NCI-H82 treated with DMSO at 0.1 percent for 48 hours (cell line): Measurements from ENCODE around the gene CPLANE2.
"Not testable (repeated sequence)": the region's sequence is repeated elsewhere in the genome, so short reads cannot be mapped to it uniquely, and the experiment has no call there.

Experiments used
- DNase-seq: peaks from one replicate; lab custom pipeline; 2025; ENCODE audit not compliant: unreplicated experiment; lab: John Stamatoyannopoulos, UW

The CPLANE2 gene

GRCh38 chr1:16210581-16210980, 26.4 kb downstream of the CPLANE2 start:
- DNase-seq, result no peak

DNA sequence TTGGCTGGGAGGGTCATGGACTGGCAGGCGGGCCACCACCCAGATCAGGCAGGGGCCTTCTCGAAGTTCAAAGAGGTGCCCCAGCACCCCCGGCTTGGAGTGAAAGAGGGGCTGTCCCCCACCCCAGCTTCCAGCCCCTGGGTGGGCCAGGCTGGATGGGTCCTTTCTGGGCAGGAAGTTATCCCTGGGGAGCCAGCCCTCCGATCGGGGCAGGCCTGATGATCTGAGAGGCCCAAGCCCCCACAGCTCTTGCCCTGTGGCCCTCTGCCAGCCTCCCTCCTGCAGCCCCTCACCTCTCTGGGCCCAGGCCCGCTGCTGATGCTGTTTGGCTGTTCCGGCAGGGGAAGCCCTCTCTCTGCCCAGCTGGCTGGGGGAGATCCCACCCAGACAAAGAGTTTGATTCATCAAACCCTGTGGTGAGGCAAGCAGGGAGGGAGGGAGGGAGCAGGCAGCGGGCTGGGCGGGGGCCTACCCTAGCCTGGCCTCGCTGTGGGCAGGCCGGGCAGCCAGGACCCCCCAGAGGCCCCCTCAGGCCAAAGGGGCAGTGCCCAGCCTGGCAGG, 27.1 kb downstream of the CPLANE2 start:
- no peak for DNase-seq

DNA sequence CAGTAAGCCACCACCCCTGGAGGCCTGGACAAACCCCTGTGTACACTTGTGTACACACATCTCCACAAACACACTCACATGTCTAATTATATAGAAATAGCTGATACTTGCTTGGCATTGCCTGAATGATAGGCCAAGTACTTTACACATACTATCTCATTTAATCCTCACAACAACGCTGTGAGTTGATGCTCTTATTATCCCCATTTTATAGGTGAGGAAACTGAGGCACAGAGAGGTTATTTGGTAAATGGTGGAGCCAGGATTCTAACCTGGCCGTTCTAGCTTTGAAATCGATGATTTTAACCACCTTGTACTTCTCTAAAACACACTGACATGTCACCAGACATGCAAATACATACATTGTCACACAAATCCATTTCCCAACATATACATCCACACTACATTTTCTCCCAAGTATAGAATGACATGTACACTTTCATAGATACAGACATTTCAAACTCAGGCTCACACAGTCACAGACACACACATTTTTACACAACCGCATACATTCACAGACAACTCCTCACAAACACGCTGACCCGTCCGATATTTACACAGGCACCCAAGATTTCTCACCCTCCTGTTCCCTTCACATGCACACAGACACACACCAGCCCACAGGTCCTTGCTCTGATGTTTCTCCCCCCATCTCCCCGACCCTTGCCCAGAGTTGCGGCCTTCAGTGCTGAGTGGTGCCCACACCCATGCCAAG, 27.7 kb downstream of the CPLANE2 start:
- DNase-seq, result no peak

- no peak for DNase-seq
These were observed 28.6 kb downstream of the CPLANE2 start for GRCh38 chr1:16208270-16208987.

GRCh38 chr1:16207318-16208269, 29.4 kb downstream of the CPLANE2 start:
- no peak for DNase-seq

- peak; percentile 97 for DNase-seq
These were observed 30.3 kb downstream of the CPLANE2 start for GRCh38 chr1:16206547-16207317.

DNA sequence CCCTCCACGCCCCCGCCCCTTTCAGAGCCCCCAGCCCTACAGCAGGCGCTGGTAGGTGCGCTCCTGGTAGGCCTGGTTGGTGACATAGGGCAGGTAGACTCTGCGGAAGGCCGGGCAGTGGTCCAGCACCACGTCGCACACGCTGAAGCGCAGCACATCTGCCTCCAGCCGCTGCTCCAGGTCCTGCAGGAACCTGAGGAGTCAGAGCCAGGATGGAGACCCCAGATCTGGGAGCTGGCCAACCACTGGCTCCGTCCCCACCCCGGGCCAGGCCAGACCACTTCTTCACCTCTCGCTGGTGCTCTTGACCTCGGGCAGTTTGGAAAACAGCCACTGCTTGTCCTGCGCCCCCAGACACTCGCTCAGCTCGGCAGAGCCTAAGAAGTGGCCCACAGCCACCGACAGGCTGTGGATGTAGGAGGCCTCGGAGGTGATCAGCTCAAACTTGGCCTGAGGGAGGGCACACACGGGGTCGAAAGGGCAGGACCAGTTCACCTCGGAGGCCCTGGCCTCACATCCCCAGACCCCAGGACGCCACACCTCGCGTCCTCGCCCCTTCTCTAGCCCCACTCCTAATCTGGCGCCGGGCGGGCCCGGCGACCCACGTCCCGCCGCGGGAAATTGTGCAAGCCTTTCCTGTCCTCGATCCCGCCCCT, 31.0 kb downstream of the CPLANE2 start:
- DNase-seq, result no peak

GRCh38 chr1:16205334-16205671, 31.7 kb downstream of the CPLANE2 start:
- no peak for DNase-seq

- no peak for DNase-seq
These were observed 32.2 kb downstream of the CPLANE2 start for GRCh38 chr1:16204634-16205333.

DNA sequence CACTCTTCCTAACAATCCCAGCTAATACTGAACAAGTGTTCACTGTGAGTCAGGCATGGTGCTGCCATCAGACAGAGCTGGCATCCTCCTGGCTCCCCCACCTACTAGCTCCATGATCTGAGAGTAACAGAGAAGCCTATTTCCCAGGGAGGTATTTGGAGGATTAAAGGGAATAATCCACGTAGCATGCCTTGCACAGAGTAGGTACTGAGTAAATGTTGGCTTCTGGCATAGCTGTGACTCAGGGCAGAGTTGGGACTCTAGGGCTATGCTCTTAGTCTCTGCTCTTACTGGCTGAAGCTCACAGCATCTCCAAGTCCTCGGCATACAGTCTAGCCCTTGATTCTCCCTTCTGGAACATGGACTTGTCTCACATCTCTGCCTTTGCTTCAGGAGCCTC, 32.8 kb downstream of the CPLANE2 start:
- no peak for DNase-seq

GRCh38 chr1:16203550-16203949, 33.4 kb downstream of the CPLANE2 start:
- no peak for DNase-seq

- no peak for DNase-seq
These were observed 34.4 kb downstream of the CPLANE2 start for GRCh38 chr1:16202281-16203210.

- DNase-seq, result no peak
These were observed 37.3 kb downstream of the CPLANE2 start for GRCh38 chr1:16199700-16200099.

DNA sequence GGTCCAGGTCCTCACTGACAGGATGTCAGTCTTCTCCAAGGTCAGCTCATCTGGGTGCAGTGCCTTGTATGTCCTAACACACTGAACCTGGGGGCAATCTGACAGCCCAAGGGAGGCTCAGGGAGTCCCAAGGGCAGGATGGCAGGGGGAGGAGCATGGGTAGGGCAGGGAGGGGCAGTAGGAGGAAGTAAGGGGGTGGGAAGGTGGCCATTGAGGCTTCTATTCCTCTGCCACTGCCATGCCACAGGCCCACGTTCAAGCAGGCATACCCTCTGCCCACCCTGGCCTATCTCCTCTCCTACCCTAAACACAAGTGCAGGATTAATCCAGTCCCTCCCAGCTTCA, 37.9 kb downstream of the CPLANE2 start:
- no peak for DNase-seq

- no peak for DNase-seq
These were observed 38.4 kb downstream of the CPLANE2 start for GRCh38 chr1:16198444-16199156.

DNA sequence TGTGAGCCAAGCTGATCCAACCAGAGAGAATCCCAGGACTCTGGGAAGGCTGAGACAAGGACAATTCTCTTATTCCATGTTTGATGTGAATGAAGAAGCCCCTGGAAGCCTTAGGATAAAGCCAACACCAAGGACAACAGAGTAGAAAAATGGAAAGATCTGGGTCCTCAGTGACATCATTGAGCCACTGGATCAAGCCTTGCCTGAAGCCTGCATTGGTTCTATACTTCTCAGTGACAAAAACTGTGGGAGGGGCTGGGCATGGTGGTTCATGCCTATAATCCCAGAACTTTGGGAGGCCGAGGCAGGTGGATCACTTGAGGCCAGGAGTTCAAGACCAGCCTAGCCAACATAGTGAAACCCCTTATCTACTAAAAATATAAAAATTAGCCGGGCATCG, 40.1 kb downstream of the CPLANE2 start:
- DNase-seq, result no peak

DNA sequence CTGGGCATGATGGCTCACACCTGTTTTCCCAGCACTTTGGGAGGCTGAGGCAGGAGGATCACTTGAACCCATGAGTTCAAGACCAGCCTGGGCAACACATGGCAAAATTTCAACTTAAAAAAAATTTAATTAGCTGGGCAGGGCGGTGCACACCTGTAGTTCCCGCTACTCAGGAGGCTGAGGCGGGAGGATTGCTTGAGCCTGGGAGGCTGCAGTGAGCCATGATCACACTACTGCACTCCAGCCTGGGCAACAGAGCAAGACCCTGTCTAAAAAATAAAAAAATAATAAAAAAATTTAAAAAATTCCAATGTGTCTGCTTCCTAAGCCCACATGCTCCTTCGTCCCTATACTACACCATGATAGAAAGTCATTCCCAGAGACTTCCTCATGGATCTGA, 40.8 kb downstream of the CPLANE2 start:
- not testable (repeated sequence) for DNase-seq

DNA sequence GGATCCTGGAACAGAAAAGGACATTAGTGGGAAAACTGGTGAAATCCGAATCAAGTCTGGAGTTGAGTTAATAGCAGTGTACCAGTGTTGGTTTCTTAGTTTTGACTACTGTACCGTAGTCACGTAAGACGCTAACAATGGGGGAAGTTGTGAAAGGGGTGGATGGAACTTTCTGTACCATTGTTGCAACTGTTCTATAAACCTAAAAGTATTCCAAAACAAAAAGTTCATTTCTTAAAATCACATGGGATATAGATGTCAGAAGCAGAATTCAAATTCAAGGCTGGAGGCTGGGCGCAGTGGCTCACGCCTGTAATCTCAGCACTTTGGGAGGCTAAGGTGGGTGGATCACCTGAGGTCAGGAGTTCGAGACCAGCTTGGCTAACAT, 41.5 kb downstream of the CPLANE2 start:
- no peak for DNase-seq
